Stimulated activated CD8-positive, alpha-beta memory T cell treated with anti-CD3 and anti-CD28 coated beads, Interleukin-7, amount 100 ng/mL, for 1 hour (primary cell): ENCODE measurements around the gene TMEM9.

Source experiments
- DNase-seq, 2 donors: peaks; one replicate each; pipeline ENCODE4 v3.0.0-alpha.2; 2020; ENCODE audit warnings: low read depth in 2 of 2

Gene TMEM9

DNA sequence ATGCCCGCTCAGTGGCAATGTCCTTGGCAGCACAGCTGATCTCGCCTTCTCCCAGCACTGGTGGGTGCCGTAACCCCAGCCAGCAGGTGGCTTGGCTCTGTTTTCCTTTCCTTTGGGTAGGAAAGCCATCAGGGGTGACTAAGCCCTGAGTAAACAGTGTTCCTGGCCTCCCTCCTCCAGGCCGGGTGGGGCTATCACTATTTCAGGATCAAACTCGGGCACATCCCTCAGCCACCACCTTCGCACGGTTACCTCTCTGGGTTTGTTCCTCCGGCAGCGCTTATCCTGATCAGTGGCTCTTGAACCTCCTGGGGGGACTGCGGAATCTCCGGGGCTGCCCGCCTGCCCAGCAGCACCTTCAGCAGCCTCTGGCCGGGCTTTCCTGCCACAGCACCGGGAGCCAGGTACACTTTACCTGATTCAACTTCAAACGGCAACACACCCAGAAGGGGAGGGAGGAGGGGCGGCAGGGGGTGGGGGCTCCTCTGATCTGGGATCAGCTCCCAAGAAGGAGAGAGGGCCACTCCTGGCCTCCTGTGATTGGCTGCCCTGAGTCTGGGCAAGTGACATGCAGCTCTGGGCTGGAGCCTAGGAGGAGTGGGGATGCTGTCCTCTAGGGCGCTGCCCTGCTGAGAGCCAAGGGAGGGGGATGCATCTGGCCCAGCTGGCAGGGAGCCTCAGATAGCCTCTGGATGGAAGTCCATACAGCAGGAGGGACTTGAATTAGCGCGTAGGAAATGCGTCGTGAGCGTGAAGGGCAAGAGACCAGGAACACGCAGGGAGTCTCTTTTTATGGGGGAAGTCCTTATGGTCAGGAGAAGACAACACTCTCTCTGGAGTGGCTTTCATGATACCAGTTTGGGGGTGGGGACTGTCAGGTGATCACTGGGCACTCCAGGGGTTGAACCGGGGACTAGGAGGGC lies 27.2 kb downstream of the TMEM9 start, which contains the start of gene ASCL5:
TSS of gene ASCL5 (minus strand) at position 353 of the 923 bp plus-strand sequence. CDS start 11,812 bp downstream, outside the sequence.
- no peak for DNase-seq

- DNase-seq: no peak
These were observed 27.8 kb downstream of the TMEM9 start for GRCh38 chr1:201126463-201126831.

- DNase-seq: no peak
These were observed 28.5 kb downstream of the TMEM9 start for GRCh38 chr1:201125800-201126199.

DNA sequence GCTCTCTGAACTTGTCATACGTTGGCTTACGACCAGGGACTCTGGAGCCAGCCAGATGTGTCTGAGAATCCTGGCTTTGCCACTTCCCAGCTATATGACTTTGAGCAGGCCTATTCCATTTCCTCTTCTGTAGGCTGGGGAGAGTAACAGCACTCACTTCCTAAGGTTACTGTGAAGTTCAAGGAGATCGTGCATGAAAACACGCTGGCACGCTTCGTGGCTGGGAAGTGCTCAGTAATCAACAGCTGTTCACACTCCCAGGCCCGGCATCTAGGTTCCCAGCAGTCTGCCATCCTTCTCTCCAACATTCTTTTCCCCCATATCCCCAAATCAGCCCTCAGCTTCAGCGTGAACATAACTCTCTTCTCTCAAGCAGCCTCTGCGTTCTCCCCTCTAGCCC lies 29.3 kb downstream of the TMEM9 start:
- DNase-seq: no peak

DNA sequence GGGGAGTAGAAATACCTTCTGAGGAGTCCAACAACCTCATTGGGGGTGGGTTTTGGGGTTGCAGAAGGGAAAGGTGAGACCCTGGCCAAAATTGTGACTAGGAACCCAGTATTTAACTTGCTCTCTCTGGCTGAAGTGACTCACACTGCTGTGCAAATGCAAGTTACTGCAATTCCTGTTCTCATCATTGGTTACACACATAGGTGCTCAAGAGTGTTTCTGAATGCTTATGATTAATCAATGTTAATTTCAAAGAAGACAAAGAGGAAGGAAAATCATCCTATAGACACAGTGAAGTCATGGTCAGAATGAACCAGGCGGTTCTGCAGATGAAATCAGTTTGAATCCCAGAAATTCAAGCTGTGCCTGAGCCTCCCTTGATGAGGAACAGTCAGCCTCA lies 30.4 kb downstream of the TMEM9 start:
- no peak for DNase-seq

DNA sequence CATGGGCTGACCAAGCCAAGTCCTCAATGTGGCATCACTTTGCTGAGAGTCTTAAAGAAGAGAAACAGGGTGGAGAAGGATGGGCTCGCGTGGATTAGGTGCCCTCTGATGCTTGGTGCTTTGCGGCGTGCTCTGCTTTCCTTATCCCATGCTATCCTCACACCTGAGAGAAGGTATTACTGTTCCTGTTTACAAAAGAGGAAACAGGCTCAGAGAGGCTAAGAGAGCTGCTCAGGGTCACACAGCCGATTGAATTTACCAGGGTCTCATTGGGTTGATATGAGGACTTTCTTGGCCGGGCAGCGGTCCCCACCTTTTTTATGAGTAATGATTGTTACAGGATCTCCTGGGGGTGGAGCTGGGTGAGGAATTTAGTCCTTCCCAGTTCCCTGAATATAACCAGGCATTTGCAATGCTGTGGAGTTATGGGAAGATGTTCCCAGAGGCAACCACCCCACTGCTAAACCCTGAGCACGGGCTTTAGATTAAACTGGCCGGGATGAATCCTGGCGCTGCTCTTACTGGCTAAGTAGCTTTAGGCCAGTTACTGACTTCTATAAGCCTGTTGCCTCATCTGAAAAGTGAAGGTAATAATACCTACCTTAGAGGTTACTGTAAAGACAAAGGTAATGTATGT lies 31.8 kb downstream of the TMEM9 start:
- no peak for DNase-seq

DNA sequence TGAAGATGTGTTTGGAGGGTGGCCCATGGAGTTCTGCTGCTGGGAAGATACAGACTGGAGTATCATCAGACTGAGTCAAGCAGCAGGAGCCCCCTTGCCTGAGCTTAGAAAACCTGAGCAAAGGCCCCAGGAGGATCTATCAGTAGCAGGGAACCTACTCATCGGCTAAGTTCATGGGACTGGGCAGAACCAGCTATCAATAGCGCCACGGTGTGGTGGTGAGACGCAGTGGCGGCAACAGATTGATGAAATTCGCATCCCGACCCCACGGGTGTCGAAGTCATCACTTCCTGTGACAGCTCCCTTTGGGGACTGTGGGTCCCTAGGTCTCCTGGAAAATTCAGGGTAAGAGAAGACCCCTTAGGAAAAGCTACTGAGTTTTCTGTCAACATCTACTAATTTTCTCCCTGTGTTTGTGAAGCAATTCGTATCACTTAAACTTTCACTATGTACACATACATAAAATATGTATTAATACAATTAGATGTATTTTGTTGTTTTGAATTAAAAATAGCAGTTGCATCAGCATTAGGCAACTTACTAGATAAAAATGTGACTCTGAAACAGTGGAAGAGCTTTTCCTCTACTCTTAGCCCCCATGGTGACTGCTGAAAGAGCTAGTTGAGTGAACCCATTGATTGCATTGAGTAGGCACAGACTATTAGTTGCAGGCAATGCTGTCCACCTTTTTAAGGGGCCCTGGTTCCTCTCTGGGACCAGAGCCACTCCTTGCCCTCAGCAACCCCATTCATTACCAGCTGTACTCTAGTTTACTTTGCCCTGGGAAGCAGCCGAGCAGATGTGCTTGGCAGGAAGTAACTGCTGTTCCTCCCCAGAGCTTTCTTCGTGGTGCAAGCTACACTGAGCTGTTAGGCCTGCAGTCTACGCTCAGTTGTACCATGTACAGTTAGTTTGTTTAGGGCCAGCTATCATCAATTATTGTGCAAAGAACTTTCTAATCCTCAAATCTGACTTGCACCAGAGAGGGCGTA lies 34.8 kb downstream of the TMEM9 start:
- peak; percentile 15 to 19 for DNase-seq

DNA sequence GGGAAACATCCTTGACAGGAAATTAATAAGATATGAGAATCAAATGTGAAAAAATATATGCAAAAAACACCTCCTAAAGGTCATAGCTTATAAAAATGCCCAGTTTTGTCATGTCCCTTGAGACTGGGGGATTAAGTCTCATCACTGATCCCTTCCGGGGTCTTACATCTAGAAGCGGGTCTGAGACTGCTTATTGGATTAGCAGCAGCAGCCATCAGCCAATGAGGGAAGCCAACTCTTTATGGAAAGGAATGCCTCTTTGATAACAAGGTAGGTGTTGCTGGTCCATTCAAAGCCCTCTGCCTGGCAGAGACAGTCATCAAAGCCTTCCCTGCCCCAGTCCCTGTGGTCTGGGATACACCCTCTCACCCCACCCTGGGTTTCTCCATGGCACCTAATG lies 38.2 kb downstream of the TMEM9 start:
- DNase-seq: no peak

- DNase-seq: no peak
These were observed 38.8 kb downstream of the TMEM9 start for GRCh38 chr1:201115390-201115937.

GRCh38 chr1:201114245-201115131 lies 39.8 kb downstream of the TMEM9 start:
- DNase-seq: peak; percentile 33 to 37

- no peak for DNase-seq
These were observed 40.6 kb downstream of the TMEM9 start for GRCh38 chr1:201113451-201114244.

DNA sequence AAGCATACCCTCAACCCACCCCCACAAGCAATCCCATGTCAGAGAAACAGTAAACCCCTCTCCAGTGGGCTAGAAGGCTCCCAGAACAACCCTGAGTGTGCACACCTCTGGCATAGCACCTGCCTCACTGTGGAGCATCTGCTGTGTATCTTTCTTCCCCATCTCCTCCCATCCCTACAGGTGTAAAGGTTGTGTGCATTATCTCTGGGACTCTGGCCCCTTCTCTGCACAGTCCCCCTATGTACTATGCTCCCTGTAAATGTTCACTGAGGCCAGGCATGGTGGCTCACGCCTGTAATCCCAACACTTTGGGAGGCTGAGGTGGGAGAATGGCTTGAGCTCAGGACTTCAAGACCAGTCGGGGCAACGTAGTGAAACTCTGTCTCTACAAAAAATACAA lies 41.3 kb downstream of the TMEM9 start:
- DNase-seq: no peak

GRCh38 chr1:201112173-201112731 lies 42.0 kb downstream of the TMEM9 start, which contains the start of gene CACNA1S:
TSS of gene CACNA1S (minus strand) at chr1:201112426. CDS start at chr1:201112339, 87 bp downstream.
- no peak for DNase-seq

DNA sequence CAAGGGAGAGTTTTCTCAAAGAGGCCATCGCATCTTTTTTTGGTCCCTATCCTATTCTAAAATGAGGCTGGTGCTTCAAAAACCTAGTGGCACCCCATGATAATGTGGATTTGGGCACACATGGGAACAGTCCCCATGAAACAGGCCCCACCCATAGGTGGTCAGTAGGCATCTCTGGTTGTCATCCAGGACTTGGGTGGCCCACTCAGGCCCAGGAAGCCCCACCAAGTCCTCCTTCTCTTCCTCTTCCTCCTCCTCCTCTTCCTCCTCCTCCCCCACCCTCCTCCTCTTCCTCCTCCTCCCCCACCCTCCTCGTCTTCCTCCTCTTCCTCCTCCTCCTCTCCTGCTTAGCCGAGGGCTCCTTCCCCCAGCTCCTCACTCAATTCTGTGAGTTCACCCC lies 42.6 kb downstream of the TMEM9 start:
- no peak for DNase-seq

- no peak for DNase-seq
These were observed 43.1 kb downstream of the TMEM9 start for GRCh38 chr1:201111156-201111555.

GRCh38 chr1:201110616-201111015 lies 43.7 kb downstream of the TMEM9 start:
- no peak for DNase-seq

- no peak for DNase-seq
These were observed 44.1 kb downstream of the TMEM9 start for GRCh38 chr1:201110138-201110537.

DNA sequence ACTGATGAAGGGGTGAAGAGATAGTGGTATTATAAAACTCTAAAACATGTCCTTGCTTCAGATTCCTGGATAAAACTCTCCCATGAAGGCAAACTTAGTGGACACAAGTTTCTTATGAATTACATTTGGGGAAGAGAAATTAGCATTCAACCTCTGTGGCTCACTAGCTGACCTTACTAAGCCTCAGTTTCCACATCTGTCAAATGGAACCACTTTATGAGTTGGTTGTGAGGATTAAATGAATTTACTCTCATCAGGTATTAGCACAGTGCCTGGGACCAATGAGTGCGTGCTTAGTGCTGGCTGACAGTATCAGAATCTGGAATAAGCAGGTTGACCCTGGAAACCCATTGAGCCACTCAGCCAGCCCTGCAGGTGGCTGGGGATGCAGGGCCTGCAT lies 44.6 kb downstream of the TMEM9 start:
- no peak for DNase-seq

DNA sequence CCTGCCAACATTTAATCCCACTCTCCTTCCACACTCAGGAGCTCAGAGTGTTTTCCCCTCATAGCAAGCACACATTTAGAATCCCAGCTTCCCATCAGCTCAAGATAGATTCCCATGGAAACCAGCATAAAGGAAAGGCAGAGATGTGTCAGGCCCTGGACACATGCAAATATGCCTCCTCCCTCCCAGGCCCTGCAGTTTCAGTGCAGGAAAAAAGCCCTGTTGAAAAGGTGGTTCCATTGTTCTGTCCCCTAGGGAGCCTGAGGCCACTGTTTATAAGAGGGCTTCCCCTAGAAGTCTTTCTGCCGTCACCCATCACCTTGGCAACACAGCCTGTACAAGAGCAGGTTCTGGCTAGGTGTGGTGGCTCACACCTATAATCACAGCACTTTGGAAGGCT lies 45.7 kb downstream of the TMEM9 start:
- DNase-seq: no peak
